NOMO-1 (cell line): ENCODE data around the gene YIPF5.

Source experiments
- DNase-seq, 2 experiments: peaks; one replicate each; lab custom pipeline; 2025; ENCODE audit not compliant: unreplicated experiment in 2 of 2; lab: John Stamatoyannopoulos, UW

The YIPF5 gene

DNA sequence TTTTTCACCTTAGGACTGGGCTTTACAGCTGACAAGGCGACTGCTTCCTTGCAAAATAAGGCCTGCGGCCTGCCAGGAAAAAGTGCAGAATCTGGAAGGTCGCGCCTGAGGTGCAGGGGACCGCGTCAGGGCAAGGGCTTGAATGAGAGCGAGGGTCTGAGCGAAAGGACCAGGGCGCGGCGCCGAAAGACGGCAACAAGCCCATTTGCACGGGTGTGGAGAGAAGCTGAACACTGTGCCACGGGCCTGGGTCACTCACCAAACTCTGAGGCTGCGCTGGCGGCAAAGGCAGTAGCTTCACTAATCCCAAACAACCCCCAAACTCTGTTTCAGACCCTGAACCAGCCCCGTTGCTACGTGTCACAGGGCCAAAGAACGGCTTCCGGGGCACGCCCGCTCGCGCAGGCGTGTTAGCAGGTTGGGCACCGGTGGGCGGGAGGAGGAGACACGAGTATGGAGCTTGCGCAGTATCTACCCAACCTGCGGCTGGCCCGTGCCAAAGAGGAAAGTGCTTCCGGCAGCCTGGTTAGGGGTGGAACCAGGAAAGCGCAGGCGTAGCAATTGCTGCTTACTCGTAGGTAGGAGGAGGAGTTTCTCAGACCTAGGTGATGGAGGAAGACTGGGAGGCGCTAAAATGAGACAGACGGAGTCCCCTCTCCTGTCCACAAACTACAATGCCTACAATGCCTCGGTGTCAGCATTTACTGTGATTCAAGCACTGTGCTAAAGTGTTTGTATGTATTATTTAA, at the start of gene YIPF5, which contains the start of gene KCTD16:
Gene YIPF5, minus strand, starts transcription at position 384 of the 749 bp plus-strand sequence. CDS start 704 bp downstream, outside the sequence.
Gene KCTD16, plus strand, starts transcription at position 598 of the 749 bp plus-strand sequence.
- peak; percentile 96 to 97 for DNase-seq

- DNase-seq = no peak
These were observed 49.4 kb upstream of the YIPF5 start for GRCh38 chr5:144219869-144220268.

DNA sequence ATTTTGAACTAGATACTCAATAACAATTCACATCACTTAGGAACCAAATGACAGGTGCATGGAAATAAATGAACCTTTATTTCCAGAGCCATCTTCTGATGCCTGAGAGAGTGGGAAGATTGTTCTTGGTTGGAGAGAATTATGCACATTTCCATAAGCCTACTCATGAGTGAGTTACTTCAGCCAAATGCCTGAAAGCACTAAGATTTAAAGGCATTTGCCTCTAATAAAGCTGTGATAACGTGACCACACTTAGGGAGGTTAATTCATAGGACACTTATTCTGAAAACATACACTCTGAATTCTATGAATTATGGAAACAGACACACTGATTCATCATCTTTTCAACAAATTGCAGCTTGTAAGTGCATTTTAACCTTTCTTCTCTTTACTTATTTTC, 40.2 kb upstream of the YIPF5 start:
- no peak for DNase-seq

DNA sequence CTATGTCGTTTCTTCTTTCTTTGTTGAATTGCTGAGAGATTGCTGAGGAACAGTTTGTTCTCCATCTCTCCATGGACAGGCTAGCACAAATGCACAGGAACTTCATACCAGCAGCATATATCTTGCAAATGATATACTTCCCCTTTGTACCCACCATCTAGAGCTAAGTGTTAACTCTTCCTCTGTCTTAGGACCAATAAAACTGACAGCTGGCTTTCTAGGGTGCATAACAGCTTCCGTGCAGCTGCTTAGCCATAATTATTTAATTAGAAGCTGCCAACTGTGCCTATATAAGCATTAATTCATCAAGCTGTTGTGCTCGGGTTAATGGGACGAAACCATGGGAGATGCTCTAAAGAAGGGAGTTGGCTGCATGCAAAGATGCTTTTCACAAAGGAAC, 38.9 kb upstream of the YIPF5 start:
- no peak for DNase-seq

GRCh38 chr5:144207875-144208444, 37.5 kb upstream of the YIPF5 start:
- no peak for DNase-seq

DNA sequence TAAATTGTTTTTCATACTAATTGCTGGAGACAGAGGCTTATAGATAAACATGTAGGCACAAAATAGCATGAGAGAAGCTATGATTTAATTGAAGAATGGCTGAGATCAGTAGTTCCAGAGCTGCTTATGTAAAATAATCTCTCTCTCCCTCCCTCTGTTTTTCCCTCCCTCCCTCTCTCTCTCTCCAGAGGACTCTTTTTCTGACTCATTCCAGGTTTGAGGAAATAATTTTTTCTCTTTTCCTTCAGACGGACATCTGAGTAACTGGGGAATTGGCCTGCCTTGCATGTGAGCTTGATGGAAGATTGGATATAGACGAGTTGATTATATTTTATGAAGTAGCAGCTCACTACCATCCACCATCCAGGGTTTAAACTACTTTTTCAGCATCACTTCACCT, 35.7 kb upstream of the YIPF5 start:
- DNase-seq = no peak

DNA sequence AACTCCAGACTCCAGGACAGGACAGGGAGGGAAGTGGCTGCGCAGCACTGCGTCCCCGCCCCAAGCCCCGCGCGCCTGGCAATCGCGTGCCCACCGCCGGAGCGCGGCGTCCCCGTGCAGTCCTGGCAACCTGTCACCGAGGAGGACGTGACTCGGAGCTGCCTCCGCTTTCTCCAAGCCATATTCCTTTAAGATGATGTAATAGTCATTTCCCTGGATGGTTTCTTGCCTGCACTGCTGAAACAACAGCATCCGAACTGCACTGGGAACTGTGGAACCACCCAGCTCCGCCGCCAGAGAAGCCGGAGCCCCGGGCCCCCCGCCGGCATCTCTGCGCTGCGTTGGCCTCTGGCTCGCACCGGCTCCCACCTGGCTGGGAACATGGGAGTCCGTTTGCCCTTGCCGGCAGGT, 34.7 kb upstream of the YIPF5 start:
- no peak for DNase-seq

DNA sequence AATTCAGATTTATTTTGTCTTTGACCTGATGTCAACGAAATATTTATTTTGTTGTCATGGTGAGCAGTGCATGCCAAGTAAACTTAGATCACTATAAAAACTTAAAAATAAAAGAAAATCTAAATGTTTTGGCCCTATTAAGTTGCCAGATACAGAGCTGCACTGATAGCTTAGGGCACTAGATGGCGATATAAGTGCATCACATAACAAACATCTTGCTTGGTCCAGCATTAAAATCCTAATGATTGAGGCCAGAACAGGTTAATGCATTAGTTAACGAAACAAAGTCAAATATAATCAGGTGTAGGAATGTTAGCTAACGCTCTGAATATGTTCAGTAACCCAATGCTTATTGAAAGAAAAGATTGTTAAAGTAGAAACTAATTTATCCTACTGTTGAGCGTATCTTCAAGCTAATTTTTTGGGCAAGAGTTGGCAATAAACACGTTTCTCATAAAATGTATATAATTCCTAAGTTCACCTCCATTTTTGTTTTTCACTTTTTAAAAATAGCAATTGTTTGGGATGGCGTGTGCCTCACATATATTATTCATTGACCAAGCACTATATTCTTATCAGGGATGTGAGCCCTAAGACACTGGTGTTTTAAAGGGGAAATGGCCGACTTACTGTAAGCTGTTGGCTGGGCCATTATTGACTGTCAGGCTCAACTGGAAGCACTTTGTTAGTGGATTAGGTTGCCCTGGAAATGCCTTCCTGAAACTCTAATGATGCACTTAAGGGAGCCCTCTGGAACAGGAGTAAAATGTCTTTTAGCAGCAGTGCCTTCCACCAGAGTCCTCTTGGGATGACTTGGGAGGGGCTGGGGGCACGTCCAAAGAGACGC, 33.5 kb upstream of the YIPF5 start:
- peak; percentile 19 to 48 for DNase-seq

GRCh38 chr5:144202726-144203125, 32.3 kb upstream of the YIPF5 start:
- peak in 1 of 2 experiments; percentile 8 for DNase-seq

DNA sequence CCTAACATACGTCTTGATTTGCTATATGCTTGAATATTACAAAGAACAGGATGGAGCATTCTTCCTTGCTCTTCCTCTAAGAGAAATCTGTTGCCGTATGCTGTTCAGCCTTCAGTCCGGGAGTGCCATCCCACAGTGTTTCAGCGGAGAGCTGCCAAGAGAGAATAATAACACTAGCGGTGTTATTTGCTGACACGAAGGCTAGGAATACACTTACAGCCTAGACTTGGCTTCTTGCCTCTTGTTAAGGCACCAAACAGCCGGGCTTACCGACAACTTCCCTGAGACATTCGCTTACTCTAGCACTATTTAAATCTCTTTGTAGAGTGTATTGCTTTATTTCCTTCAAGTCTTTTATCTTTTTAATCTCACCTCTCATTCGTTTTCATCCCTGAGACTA, 31.6 kb upstream of the YIPF5 start:
- DNase-seq = no peak

DNA sequence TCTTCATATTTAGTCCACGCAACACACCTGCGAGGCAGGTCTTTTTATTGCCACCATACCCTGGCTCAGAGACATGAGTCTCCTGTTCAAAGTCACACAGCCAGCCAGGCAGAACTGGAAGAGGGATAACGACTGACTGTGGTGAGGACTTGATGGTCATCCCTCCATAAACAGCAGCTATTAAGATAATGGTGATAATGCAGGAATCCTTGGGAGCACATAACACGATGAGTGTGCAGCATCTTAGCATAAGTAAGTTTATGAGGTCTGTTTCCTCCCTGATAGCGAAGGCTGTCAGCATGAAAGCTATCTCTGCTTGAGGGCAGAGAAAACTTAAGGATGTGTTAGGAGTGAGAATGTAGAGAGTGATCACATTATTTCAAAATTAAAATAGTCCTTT, 31.1 kb upstream of the YIPF5 start:
- no peak for DNase-seq

- DNase-seq = no peak
These were observed 27.9 kb upstream of the YIPF5 start for GRCh38 chr5:144198386-144198785.

- DNase-seq = no peak
These were observed 26.2 kb upstream of the YIPF5 start for GRCh38 chr5:144196612-144197011.

DNA sequence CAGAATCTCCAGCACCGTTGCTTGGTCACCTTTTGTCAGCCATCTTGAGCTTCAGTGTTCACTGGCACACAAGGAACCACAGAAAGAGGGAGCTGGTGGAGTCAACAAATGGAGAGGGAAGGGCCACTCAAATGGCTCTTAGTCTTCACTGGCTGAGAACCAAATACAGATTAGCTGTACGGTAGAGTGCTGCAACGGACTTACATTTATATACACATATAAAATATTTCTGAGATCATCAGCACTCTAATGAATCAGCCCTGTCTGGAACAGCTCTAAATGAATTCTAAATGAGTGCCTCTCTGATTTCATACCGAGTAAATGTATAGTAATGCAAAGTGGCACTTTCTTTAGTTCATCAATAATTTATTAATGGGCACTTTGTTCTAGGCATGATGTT, 25.0 kb upstream of the YIPF5 start:
- DNase-seq = no peak

- peak in 1 of 2 experiments; percentile 26 for DNase-seq
These were observed 23.7 kb upstream of the YIPF5 start for GRCh38 chr5:144194144-144194543.

- DNase-seq = no peak
These were observed 22.2 kb upstream of the YIPF5 start for GRCh38 chr5:144192661-144193060.

DNA sequence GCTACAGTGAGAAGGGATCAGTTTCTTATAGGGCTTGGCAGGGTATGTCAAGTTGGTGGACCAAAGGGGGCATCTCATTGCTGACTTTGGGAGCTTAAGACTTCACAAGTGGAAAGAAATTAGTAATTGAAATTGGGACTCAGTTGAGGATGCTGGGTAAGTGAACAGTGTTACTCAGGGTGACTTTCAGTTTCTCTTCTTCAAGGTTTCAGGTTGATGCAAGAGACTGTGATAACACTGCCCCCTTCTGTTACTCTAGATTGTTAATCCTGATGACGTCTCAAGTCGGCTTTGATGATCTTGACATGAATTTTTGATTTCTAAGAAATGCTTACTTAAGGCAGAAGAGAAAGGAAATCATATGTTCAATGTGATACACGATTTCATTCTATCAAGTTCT, 21.5 kb upstream of the YIPF5 start:
- peak; percentile 55 to 82 for DNase-seq

DNA sequence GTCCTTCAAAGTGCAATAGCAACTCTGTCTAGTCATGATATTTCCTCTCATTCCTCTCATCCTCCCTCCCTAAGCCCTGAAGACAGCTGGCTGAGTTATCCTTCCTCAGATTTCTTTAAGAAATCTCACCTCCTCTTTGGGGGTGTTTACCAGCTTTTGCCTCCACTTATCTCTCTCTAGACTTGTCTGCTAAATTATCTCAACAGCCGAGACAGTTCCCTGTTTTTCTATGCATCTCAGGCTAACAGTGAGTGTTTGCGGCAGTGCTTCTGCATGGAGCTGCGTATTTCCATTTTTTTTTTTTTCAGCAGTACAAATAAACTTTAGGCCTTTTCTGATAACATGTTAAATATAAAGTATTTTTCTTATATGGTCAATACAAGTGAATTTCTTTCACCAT, 21.1 kb upstream of the YIPF5 start:
- no peak for DNase-seq

- peak; percentile 86 to 89 for DNase-seq
These were observed 19.5 kb upstream of the YIPF5 start for GRCh38 chr5:144189800-144190429.

DNA sequence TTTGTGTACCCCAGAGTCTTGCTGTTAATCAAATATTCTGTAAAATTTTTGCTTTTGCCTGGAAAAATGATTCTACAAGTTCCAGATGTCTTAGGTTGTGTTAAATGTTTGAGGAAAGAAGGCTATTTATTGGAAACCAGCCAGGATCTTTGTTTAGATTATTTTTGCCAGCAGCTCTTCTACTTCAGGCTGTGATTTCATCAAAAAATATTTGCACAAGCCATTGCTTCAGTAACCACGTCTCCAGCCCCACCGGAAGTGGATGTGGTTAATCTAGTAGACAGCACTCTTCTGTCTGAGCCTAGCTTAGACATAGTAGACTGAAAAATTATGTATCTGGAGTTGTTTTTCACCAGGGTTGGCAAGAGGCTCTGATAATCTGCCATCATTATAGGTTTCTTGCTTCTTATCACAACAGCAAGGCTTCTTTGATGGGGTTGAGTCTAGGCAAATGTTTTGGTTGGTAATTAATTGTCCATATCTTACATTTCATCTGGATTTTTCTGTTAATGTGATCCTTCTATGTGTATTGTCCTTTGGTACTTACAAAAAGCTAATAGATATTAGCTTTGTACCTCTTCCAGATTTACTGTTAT, 17.3 kb upstream of the YIPF5 start:
- peak; percentile 79 to 87 for DNase-seq
